GM19468 (cell line): ENCODE results near the gene EVX2.

Source experiments
- ATAC-seq: cut with Tn5 transposase; IDR thresholded peaks from one replicate; pipeline ENCODE4 v1.9.1; 2021; ENCODE audit warnings: mild to moderate bottlenecking, moderate library complexity, moderate number of reproducible peaks; ENCODE audit not compliant: unreplicated experiment; ENCODE audit errors: extremely low read depth

EVX2 gene

DNA sequence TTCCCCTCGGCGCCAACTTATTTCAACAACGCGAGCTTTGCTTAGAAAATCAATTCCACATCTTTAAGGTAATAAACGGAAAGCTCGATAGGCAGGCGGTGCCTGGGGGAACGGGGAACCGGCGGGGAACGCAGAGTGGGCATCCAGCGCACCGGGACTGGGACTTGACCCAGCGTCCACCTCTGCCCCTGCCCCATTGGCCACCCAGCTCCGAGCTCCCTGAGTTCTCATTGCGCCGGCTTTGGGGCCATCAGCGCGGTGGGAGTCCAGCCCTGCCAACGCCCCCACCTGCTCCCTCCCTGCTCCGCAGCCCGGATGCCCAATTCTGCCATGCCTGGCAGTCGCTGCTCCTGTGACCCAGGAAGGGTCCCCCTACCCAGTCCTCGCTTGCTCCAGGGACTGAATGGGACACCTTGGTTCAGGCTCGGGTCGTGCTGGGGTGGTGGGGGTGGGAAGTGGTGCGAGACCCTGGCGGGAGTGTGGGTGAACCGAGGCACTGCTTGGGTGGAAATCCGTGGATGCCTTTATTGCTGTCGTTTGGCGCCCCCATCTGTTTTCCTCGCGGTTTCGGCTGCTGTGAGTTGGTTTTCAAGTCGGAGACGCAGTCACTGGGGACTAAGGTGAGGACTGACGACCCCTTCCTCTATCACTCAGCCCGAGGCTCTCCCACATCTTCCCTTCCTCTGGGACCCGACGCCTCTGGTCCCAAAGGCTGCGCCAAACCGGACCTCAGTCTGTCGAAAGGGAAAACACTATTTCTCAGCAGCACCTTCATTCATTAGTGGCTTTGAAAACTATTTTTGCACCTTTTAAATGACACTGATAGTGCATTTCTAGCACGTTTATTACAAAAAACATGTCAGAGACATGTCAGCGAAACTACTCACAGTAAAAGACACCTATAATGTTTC lies 2.4 kb upstream of the EVX2 start:
- no peak for ATAC-seq

DNA sequence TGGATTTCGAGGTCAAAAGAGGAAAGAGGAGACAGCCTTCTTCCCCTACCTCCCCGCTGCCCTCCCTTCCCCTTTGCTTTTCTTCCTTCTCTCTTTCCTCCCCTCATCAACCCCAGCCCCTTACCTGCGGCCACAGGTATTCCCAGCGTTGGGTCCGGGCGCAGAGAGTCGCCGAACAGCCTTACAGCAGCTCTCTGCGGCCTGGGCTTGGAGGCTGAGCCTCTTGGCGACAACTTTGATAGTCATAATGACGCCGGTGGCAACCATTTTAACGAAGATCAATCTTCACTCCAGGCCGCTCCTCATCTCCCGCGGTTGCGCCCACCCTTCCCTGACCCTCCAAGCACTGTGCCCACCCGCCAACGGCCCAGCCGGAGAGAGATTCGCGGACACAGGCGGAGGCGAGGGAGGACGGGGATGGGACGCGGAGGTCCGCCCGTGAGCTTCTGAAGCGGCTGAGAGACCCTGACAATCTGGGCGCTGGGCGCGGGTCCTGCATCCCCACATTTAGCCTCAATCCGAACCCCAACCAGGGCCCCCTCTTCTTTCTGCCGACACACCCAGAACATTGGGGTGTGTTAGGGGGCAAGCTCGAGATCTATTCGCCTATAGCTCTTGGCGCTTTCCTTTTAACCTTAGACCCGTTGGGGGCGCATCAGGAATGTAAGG lies 1.5 kb upstream of the EVX2 start:
- ATAC-seq: no peak

DNA sequence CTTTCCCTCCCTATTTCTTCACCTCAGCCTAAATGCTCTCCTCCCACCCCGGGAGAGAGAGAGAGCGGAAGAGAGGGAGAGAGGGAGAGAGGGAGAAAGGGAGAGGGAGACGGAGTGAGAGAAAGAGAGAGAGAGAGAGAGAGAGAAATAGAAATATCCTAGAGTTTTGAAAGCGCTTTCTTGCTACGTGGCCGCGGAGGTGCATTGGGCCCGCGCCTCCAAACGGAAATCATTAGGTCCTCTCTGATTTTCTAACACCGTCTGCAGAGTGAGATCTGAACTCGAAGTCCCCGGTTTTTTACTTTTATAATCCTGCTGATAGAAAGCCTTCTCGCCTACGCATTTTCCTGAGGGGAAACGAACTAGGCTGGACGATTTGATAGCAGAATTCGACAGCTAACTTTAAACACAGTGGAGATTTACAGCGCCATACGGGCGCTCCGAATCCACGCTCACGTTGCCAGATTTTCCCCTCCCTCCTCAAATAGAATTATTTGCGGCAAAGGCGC lies 903 bp upstream of the EVX2 start:
- ATAC-seq: no peak

DNA sequence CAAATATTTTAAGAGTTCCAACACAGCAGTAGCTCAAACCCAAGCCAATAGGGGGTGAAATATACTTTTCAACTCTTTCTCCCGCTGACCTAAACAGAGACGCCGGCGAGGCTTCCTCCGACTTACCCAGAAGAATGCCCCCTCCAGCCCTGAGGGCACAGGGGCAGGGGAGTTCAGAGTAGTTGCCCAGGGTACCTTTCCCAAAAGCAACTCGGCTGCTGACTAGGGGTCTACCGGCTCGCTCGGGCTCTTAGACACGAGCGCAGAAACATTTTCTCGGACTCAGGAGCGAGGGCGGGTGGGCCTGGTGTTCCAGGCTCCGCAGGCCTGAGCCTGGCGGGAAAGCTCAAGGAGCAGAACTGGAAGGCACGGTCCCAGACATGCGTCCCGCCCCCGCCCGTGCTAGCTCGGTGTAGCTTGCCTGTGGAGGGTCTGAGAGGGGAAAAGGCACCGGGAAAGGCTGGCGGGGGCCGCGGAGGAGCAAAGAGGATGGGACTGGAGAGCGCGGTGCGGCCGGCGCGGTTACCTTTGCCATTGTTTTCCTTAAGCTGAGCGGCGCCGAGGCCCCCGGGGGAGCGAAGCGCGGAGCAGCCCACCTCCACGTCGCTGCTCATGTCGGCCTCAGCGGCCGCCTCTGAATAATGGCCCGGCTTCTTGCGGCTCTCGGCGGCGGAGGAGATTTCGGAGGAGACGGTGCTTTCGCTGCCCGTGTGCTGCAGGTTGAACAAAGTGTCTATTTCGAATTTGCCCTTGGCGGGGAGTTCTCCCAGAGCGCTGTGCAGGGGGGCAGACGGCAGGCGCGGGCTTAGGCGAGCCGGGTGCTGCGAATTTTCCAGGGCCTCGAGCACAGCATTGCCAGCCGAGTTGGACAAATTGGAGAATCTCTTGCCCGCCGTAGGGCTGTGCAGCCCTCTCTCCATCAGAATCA lies 674 bp downstream of the EVX2 start:
- ATAC-seq: no peak

DNA sequence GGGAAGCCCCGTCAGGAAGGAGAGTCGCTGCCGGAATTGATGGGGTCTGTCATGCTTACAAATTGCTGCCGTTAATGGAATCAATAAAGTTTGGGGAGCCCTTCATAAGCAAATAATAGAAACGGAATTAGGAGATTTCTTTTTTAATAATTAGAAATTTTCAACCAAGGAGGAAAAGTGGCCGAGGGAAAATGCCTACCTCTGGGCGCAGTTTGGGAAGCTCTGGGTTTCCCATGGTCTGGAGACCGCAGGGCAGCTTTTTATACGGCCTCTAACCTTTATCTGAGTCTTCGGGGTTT lies 1.3 kb downstream of the EVX2 start:
- ATAC-seq: no peak

DNA sequence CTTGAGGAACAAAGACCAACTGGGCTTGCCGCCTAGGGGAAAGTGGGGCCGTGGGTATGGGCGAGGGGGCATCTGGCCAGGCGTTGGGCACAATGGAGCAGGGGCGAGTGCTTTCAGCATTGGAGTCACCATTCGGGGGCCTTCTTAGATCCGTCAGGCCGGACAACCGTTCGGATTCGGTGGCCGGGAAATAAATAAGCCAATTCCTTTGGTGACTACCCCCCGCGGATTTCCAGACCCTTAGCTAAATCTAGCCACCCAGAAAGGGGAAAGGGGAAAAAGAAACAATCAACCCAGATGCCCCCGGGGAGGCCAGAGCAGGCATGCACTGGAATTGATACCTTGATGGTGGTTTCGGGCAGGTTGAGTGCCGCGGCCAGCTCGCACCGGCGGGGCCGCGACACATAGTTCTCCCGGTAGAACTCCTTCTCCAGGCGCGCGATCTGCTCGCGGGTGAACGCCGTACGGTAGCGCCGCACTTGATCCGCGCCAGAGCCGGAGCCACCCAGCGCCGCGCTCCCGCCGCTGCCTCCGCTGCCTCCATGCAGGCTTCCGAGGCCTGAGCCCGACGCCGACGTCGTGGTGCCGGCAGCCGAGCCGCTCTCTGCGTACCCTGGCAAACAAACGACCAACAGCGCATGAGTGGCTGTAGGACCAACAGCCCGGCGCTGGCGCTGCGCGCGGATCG lies 1.8 kb downstream of the EVX2 start:
- no peak for ATAC-seq

DNA sequence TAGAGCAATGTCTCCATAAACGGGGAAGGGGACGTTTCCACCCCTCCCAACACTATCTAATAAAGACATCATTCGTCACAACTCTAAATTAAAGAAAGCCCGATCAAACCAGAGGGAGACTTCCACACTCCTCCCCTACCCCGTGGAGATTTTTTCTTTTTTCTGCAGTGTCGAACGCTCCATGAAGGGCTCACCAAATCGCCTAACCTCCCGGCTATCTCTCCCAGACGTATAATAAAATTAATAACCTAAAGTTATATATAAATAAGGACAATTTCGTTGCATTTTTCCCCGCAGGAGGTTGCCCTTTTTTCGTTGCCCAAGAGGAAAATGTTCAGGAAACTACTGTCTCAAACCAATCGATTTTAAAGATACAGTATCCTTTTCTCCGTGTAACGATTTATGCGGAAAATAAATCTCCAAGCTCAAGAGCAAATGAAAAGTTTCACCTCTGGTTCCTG lies 2.4 kb downstream of the EVX2 start:
- ATAC-seq: no peak

DNA sequence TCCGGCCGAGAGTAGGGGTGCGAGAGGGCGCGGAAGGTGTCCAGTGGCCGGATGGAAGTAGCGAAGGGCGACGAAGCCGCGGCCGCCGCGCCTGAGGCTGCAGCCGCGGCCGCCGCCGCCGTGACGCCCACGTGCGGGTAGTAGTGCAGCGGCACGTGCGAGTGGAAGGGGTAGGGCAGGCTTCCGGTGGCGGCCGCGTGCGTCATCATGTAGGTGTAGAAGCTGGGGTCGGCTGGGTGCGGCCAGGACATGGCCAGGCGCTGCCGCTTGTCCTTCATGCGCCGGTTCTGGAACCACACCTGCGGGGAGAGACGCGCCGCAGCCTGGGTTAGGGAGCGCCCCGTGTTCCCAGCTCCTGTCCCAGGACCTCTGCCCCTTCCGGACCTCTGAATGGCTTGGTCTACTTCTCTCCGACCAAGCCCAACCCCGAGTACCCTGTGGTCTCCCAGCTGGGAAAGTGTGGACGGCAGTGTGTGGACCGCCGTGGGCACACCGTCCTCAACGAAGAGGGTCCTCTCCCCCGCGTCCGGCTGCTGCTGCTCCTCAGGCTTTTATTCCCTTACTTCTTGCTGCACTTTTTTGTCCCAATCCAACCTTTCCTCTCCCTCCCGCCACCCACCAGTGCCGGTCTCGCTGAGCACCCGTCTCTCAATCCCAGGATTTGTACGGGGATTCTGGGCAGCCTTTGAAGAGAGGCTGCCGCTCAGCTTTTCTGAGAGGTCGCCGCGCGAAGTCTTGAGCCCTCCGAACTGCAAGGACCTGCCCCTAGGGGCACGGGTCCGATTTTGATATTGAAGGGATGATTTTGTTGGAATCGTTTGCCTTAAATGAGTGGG lies 3.0 kb downstream of the EVX2 start:
- ATAC-seq: no peak

DNA sequence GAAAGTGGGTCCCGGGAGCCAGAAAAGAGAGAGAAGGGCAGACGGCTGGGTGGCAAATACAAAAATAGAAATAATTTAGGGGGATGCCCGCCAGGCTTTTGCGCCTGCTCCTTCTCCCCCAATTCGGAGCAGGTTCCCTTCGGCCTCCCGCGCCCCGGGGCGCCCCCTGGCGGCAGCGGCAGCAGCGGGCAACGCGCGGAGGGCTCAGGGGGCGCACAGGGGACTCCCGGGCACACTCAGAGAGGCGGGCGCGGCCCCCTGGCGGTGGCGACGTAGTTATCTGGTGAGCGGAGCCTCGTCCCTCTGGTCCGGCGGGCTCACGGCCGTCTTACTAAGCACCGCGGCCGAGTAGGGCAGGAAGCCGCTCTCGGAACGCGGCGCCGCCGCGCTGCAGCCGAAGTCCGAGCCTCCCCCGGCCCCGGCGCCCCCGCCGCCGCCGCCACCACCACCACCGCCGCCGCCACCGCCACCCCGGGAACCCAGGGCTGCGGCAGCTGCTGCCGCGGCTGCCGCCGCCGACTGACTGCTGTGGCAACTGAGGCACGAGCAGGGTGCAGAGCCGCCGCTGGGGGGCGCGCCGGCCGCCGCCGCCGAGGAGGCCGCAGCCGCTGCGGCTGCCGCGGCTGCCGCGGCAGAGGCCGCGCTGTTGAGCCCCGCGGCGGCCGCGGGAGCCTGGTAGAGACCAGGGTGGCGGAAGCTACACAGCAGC lies 3.8 kb downstream of the EVX2 start:
- no peak for ATAC-seq

DNA sequence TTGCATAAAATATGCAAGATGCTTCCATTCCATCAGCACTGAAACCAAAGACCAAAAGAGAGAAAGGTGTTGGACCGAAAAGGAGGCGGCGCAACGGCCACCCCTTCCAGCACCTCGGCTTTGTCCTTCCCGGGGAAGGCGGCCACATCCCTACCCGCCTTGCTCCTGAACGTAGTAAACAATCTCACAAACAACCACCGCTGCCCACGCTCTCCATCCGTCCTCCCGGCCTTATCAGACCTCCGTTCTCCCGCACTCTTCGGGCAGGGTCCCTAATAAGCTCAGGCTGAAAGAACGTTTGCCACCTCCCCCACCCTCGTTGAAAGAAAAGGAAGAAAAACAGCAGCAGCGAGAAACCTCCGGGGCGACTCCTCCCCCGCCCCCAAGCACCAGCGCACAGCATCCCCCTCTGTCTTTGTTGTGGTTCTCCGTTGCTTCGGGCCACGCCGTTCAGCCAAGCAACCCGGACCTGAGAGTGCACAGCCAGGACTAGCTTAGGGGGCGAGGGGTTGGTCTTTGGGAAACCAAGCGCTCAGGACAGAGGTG lies 4.4 kb downstream of the EVX2 start:
- ATAC-seq: no peak

DNA sequence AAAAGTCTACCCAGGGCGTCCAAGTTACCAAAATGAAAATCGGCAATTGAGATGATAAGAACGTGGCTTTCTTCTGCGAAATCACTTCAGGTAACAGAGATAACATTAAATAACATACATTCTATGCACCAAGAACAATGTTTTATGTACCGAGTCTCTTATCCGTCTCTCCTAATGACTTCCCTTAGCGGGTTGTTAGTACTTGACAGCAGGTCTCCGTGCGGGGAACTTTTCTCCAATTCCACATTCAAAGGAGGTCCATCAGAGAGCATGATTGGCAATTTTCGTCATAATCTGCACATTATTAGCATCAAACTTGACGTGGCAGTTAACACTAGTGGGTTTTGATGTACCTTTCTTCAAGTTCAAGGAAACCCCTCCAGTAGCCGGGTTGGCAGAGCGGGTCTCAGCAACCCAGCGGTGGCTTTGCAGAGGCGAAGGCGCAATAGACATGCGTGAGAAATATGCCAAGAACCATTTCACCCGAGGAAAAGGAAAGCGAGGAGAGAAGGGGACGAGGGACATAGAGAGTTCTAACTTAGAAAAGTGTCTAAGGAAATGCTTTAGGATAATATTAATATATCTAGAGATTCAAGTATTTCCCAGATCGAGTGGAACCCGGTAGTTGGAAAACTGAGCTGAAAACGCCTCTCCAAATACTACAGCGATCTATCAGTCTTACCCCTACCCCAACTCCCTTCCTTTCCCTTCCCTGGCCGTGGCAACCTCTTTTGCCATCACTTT lies 5.0 kb downstream of the EVX2 start:
- no peak for ATAC-seq

DNA sequence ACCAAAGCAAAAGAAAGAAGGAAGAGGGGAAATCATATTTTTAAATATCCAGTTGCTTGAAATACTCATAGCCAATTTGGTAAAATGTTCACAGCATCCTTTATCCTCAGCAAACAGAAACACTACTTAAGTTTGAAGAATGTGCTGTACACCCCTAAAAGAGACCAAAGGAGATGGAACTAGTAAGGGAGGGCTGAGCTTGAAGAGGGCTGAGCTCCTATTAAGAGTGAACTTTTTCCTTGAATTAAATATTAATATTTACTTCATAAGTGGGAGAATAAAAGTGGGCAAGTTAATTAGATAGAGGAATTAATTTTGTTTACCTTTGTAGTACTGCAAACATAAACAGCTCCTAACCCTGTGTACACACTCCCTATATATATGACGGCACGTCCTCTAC lies 7.0 kb downstream of the EVX2 start:
- ATAC-seq: no peak

DNA sequence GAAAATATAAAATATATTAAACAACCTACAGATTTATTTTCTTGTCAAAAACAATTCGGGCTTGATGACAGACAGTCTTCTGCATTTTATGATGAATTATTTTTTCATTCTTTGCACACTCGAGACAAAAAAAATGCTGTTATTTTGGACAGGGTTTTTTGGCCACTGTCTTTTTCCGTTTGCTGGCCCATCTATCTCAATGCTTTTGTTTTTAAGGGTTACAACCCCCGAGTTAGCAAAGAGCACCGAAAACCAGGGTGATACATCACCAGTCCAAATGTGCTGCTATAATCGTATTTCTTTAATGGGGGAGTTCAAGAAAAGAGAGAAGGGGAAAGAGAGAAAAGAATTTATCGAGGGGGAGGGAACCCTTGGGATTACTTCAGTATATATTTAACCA lies 7.7 kb downstream of the EVX2 start:
- ATAC-seq: no peak

DNA sequence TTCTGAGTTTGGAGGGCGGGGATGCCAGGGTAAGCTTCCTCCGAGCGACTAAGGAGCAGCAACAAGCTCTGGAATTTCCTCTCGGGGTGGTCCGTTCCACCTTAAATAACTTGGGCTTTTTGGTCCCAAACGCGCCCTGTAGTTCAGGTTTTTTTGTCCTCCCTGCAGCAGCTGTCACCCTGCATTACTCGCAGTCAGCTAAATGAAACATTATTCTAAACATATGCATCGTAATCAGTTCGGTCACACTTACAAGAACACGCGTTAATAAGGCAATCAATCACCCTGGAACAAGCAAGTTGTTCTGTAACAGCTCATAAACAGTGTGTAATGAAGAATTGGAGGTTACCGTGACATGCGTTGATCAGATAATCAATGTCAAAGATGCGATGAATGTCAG lies 8.3 kb downstream of the EVX2 start:
- no peak for ATAC-seq

DNA sequence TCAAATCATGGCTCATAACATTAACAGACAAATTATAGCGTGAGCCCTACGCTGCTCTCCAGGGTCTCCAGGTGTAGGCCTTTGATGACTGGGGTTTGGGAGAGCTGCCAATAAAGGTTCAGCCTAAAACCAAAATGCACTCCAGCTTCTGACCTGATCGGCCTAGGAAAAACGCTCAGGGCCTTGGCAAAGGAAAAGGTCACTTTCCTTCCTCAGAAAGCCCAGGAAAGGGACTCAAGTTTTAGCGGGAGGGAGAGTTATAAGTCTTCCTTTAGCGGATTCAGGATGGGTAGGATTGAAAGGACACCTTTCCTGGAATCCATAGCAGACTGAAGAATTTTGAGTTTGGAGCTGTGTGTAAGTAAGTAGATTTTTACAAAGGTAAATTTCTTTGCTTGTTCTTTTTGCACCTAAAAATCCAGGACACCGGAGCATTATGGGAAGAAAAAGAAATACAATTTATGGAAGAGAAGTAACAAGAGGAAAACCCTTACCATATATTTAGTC lies 8.8 kb downstream of the EVX2 start:
- ATAC-seq: no peak

DNA sequence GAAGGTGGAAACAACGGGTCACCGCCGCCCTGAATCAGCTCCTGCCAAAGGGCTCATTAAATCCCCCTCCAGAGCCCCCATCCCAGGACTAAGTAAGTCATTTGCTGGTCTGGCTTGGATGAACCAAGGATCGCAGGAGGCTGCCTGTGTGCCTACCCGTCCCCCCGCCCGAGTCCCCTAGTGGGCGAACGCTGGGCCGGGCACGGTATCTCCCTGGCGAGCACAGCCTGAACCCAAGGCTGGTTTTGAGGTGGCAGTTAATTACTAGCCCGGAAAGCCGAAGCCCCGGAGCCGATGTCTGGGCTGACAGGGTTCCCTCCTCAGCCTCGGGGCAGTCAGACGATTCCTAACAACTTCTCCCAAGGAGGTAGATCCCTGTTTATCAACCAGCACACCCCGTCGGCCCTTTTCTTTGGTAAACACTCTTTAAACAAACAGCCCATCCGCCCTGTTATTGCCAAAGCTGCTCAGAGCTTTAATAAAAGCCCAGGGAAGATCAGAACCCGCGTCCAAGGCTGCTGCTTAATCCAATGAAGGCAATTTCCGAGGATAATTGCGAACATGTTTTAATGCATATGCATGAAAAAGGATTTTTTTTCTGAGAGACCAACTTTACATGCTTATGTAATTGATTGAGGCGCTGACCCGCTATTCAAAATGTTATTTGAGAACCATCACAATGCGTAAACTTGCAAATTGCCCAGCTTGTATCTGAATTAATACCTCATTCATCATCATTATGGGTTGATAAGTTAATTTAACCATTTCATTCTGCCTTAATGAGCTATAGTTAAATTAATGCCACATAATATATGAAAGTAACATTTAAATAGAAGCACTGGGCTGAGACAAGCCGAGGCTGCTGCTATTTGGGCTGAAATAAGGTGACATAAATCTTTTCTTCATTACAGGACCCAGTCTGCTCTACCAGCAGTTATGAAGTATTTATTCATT lies 10.5 kb downstream of the EVX2 start:
- no peak for ATAC-seq
